Keratinocyte (primary cell): Measurements from ENCODE around the gene TMEM88. TPM values are rescaled to one million over a fixed set of nuclear protein-coding genes. Genes with fewer than 3 reads are reported as not detected.

Source experiments
- DNase-seq: peaks from one replicate; pipeline ENCODE4 v3.0.0-alpha.2; 2011; ENCODE audit warnings: low read depth, missing footprints, low spot score
- FAIRE-seq: peaks from 2 replicates; lab custom pipeline; 2011; peaks lifted over from hg19 to GRCh38; lab: Jason Lieb, UNC
- H2AFZ ChIP-seq: 2 replicates; pipeline ENCODE4 v1.6.0; 2012; ENCODE audit warnings: low read length, control low read depth, inconsistent platforms; ENCODE audit not compliant: control insufficient read depth
- H3K27ac ChIP-seq: 2 replicates; pipeline ENCODE4 v1.5.1; 2011; ENCODE audit warnings: low read length; ENCODE audit not compliant: control insufficient read depth, insufficient read depth
- H3K27me3 ChIP-seq: 3 replicates; pipeline ENCODE4 v1.6.0; 2011; ENCODE audit warnings: low read length; ENCODE audit not compliant: control insufficient read depth, insufficient read depth; ENCODE audit errors: extremely low read depth
- H3K36me3 ChIP-seq, 2 experiments: 2 replicates in 1 of 2; 3 replicates in 1 of 2; pipeline ENCODE4 v1.5.1; 2011; ENCODE audit warnings: low read length in 2 of 2, mild to moderate bottlenecking in 1 of 2; ENCODE audit not compliant: control insufficient read depth in 2 of 2, insufficient read depth in 2 of 2; ENCODE audit errors: extremely low read depth in 1 of 2
- H3K4me1 ChIP-seq: 3 replicates; pipeline ENCODE4 v1.5.1; 2011; ENCODE audit warnings: low read length; ENCODE audit not compliant: control insufficient read depth, insufficient read depth; ENCODE audit errors: extremely low read depth
- H3K4me2 ChIP-seq: 3 replicates; pipeline ENCODE4 v1.6.0; 2011; ENCODE audit warnings: low read depth, low read length; ENCODE audit not compliant: control insufficient read depth, insufficient read depth; ENCODE audit errors: extremely low read depth
- H3K4me3 ChIP-seq, 3 experiments: fragments of 200-600 bp in 1 of 3; sonication (generic) in 1 of 3; 2 replicates in 2 of 3; 3 replicates in 1 of 3; pipeline ENCODE4 v1.5.1; 2011 to 2016; ENCODE audit warnings: low read length in 3 of 3, mild to moderate bottlenecking in 3 of 3, control low read depth in 2 of 3, inconsistent platforms in 1 of 3, low read depth in 1 of 3, mixed read lengths in 1 of 3, mixed run types in 1 of 3, moderate library complexity in 1 of 3; ENCODE audit not compliant: control insufficient read depth in 2 of 3, insufficient read depth in 2 of 3; ENCODE audit errors: extremely low read depth in 1 of 3
- H3K79me2 ChIP-seq: 2 replicates; pipeline ENCODE4 v1.6.0; 2012; ENCODE audit warnings: low read length; ENCODE audit not compliant: control insufficient read depth, insufficient read depth
- H3K9ac ChIP-seq: 3 replicates; pipeline ENCODE4 v1.6.0; 2011; ENCODE audit warnings: low read length; ENCODE audit not compliant: control insufficient read depth, insufficient read depth; ENCODE audit errors: extremely low read depth
- H3K9me1 ChIP-seq: 3 replicates; pipeline ENCODE4 v1.6.0; 2011; ENCODE audit warnings: low read length; ENCODE audit not compliant: control insufficient read depth, insufficient read depth; ENCODE audit errors: extremely low read depth
- H3K9me3 ChIP-seq: 2 replicates; pipeline ENCODE4 v1.5.1; 2012; ENCODE audit warnings: low read depth, low read length; ENCODE audit not compliant: control insufficient read depth
- H4K20me1 ChIP-seq: 3 replicates; pipeline ENCODE4 v1.6.0; 2011; ENCODE audit warnings: low read length; ENCODE audit not compliant: control insufficient read depth, insufficient read depth; ENCODE audit errors: extremely low read depth
- CTCF ChIP-seq, 3 experiments: IDR thresholded peaks in 1 of 3; conservative IDR thresholded peaks in 1 of 3; optimal IDR thresholded peaks in 1 of 3; 2 replicates in 2 of 3; 3 replicates in 1 of 3; pipeline versions ENCODE3 to v1.5.1; 2011; ENCODE audit warnings: low read length in 3 of 3, mild to moderate bottlenecking in 3 of 3, moderate library complexity in 2 of 3, control low read depth in 1 of 3, inconsistent platforms in 1 of 3; ENCODE audit not compliant: insufficient read depth in 2 of 3; ENCODE audit errors: extremely low read depth in 1 of 3
- EZH2 ChIP-seq: IDR thresholded peaks from one replicate; pipeline ENCODE4 v1.6.1; 2012; ENCODE audit warnings: inconsistent platforms, mild to moderate bottlenecking, low read length, moderate library complexity
- dilution Hi-C: fragments of 300-500 bp; cut with MboI; formaldehyde crosslinking; loops from one replicate; pipeline ENCODE4 v1.7.0; 2020; ENCODE audit warnings: low sequenced_read_pairs; ENCODE audit not compliant: extremely low pct_ligation_motif_present
- polyA plus RNA-seq, 5 experiments: library from polyadenylated mRNA; depleted of rRNA in 3 of 5; stranded (reverse) in 3 of 5; stranded (forward) in 1 of 5; unstranded in 1 of 5; fragments of >200 nt; gene quantifications; 1 replicate in 1 of 5; 2 replicates in 3 of 5; 3 replicates in 1 of 5; pipeline versions ENCODE4 v1.2.1 to v1.2.3, GENCODE V29; 2011 to 2012; ENCODE audit warnings: missing spikeins in 2 of 5, low read depth in 1 of 5, low replicate concordance in 1 of 5

TMEM88 gene
- polyA plus RNA-seq, 1 donor (not counting 4 experiments of a cell fraction or from before 2014, with no cell fraction given), result 0.45 TPM

DNA sequence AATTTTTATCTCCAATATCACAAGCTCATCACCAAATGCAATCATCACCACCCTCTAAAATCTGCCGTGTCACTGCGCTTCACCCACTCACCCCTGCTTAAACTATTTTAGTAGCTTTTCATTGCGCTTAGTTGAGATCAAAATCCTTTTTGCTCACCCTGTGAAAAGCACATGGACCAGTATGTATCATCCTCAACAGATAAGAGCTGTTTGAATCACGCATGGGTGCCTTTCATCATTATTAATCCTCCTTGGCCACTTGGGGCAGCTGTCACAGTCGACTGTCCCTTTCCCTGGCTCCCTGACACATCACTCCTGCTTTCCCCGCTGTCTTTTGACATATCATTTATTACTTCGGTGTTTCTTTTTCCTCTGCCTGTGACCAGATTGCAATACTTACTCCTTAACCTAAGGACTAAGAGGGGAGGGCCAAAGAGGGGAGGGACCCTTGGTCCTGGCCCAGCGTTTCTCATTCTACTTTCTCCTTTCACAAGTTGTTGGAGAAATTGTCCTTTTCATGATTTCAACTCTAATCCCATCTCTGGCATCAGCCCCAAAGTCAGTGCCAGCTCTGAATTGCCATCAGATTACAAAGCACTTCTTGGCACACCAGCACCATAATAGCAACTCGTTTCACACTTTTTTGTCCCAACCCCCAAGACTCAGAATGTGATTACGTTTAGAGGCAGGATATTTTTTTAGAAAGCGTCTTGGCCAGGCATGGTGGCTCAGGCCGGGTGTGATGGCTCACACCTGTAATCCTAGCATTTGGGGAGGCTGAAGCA lies 29.5 kb upstream of the TMEM88 start:
- H3K4me3 ChIP-seq, result no peak overlapping the region
- H3K4me2 ChIP-seq, result no peak overlapping the region
- no peaks in the 10 kb centered on the region for H3K36me3 ChIP-seq
- dilution Hi-C loops, result no loop called here
- no peaks in the 10 kb centered on the region for H3K9me1 ChIP-seq
- no peaks in the 10 kb centered on the region for H3K79me2 ChIP-seq
- no peaks in the 10 kb centered on the region for H3K9me3 ChIP-seq
- no peaks in the 10 kb centered on the region for H4K20me1 ChIP-seq
- H2AFZ ChIP-seq, result no peak overlapping the region
- no peak for DNase-seq
- no peak for FAIRE-seq
- no peak overlapping the region for H3K27ac ChIP-seq
- peak in 2 of 3 experiments; percentile 25 to 35 for TF ChIP-seq CTCF (optimal IDR thresholded peaks at IDR 0.05 in 1 of 3, IDR thresholded peaks at IDR 0.05 in 1 of 3, conservative IDR thresholded peaks at IDR 0.05 in 1 of 3; ENCODE audit: extremely low read depth in 1 of 3, insufficient read depth in 2 of 3, low read length in 3 of 3)
- no peak for TF ChIP-seq EZH2
- H3K27me3 ChIP-seq, result peaks cover 5% of the 10 kb centered on the region
- no peak overlapping the region for H3K9ac ChIP-seq
- peaks cover 4% of the 10 kb centered on the region for H3K4me1 ChIP-seq

DNA sequence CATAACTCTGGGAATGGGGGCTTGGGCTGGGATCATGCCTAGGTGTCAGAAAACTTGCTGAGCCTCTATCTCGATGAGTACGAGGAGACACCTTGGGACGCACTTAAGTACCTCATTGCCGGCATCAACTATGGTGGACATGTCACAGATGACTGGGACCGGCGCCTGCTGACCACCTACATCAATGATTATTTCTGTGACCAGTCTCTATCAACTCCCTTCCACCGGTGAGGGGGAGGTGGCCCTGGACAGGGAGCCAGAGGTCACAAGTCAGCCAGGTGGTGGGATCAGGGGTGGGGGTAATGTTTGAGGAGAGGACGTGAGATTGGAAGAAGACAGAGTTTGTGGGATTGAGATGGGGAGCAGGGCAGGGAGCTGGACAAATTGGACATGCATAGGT lies 24.2 kb upstream of the TMEM88 start:
- Histone ChIP-seq H3K4me2 (no peak overlapping the region), H3K9me1 (no peaks in the 10 kb centered on the region), H3K9ac (no peak overlapping the region), H3K79me2 (no peaks in the 10 kb centered on the region), H4K20me1 (no peaks in the 10 kb centered on the region), H3K9me3 (no peaks in the 10 kb centered on the region), H3K27me3 (peaks cover 2% of the 10 kb centered on the region), H3K4me1 (peaks cover 6% of the 10 kb centered on the region), H3K27ac (no peak overlapping the region), H2AFZ (no peak overlapping the region), H3K36me3 (no peaks in the 10 kb centered on the region), H3K4me3 (no peak overlapping the region)
- DNase-seq, result no peak
- no peak for TF ChIP-seq CTCF (optimal IDR thresholded peaks at IDR 0.05 in 1 of 3, IDR thresholded peaks at IDR 0.05 in 1 of 3, conservative IDR thresholded peaks at IDR 0.05 in 1 of 3; ENCODE audit: extremely low read depth in 1 of 3, insufficient read depth in 2 of 3, low read length in 3 of 3)
- no peak for TF ChIP-seq EZH2
- no peak for FAIRE-seq
- dilution Hi-C loops, result no loop called here
